GM19193 (cell line): Measurements from ENCODE around the gene SCIN.

Experiments
- POLR2A ChIP-seq: IDR thresholded peaks from 4 replicates; pipeline ENCODE4 v1.6.1; 2011; ENCODE audit not compliant: insufficient read depth, insufficient read length; ENCODE audit errors: extremely low read depth

Gene SCIN

GRCh38 chr7:12564996-12565764 is 5.3 kb upstream of the SCIN start:
- no peak for TF ChIP-seq POLR2A

GRCh38 chr7:12565873-12566272 is 4.6 kb upstream of the SCIN start:
- TF ChIP-seq POLR2A: no peak

GRCh38 chr7:12567015-12567414 is 3.5 kb upstream of the SCIN start:
- TF ChIP-seq POLR2A: no peak

- TF ChIP-seq POLR2A: no peak
These were observed 847 bp upstream of the SCIN start for GRCh38 chr7:12569673-12570072.

GRCh38 chr7:12570168-12570533 is 369 bp upstream of the SCIN start:
- no peak for TF ChIP-seq POLR2A

- TF ChIP-seq POLR2A: no peak
These were observed 1.2 kb downstream of the SCIN start for GRCh38 chr7:12571691-12572090.

- TF ChIP-seq POLR2A: no peak
These were observed 2.5 kb downstream of the SCIN start for GRCh38 chr7:12572941-12573575.

GRCh38 chr7:12573885-12574284 is 3.4 kb downstream of the SCIN start:
- TF ChIP-seq POLR2A: no peak

- TF ChIP-seq POLR2A: no peak
These were observed 8.6 kb downstream of the SCIN start for GRCh38 chr7:12578930-12579640.

GRCh38 chr7:12581897-12582296 is 11.4 kb downstream of the SCIN start:
- no peak for TF ChIP-seq POLR2A

- TF ChIP-seq POLR2A: no peak
These were observed 11.8 kb downstream of the SCIN start for GRCh38 chr7:12582362-12582761.

- TF ChIP-seq POLR2A: no peak
These were observed 12.7 kb downstream of the SCIN start for GRCh38 chr7:12583176-12583575.

- TF ChIP-seq POLR2A: no peak
These were observed 13.4 kb downstream of the SCIN start for GRCh38 chr7:12583922-12584321.

GRCh38 chr7:12584930-12585329 is 14.4 kb downstream of the SCIN start:
- TF ChIP-seq POLR2A: no peak

GRCh38 chr7:12586271-12586670 is 15.8 kb downstream of the SCIN start:
- no peak for TF ChIP-seq POLR2A
